ENCODE results near the gene NRXN2.

The NRXN2 gene

GRCh38 chr11:64583296-64584262, 139.4 kb downstream of the NRXN2 start:
- peaks cover 8% of the 10 kb centered on the region; the same call in 1 of the 2 replicates for H3K9me3 ChIP-seq
- no peaks in the 10 kb centered on the region for H3K27me3 ChIP-seq
- no peaks in the 10 kb centered on the region for H4K20me1 ChIP-seq
- no peaks in the 10 kb centered on the region for H3K36me3 ChIP-seq
- H3K4me1 ChIP-seq, result peaks cover 9% of the 10 kb centered on the region
- no peak overlapping the region for H3K9ac ChIP-seq
- no peak for TF ChIP-seq Cebpa-rat (IDR thresholded peaks at IDR 0.05)
- H3K27ac ChIP-seq, result no peak overlapping the region
- H3K4me2 ChIP-seq, result no peak overlapping the region
- no peak overlapping the region for H3K4me3 ChIP-seq

DNA sequence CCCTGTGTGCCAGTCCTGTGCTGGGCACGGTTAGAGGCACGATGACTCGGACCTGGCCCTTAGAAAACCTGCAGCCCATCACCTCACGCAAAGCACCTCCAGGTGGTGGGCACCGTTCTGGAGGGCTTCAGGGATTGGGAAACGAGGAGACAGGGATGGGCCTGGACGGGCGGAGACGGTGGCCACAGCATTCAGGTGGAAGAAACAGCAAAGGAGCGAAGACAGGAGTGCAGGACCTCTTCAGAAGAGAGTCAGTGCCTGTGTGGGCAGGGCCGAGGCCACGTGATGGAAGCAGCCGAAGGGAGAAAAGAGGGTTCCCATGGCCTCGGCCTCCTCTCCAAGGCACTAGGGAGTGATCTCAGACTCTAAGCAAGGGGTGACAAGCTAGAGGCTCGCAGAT, 140.1 kb downstream of the NRXN2 start:
- Histone ChIP-seq H3K4me2 (no peak overlapping the region), H4K20me1 (no peaks in the 10 kb centered on the region), H3K4me1 (peaks cover 16% of the 10 kb centered on the region), H3K27me3 (no peaks in the 10 kb centered on the region), H3K9ac (no peak overlapping the region), H3K9me3 (peaks cover 1% of the 10 kb centered on the region; the same call in 1 of the 2 replicates), H3K4me3 (no peak overlapping the region), H3K36me3 (no peaks in the 10 kb centered on the region), H3K27ac (no peak overlapping the region)
- no peak for TF ChIP-seq Cebpa-rat (IDR thresholded peaks at IDR 0.05)

DNA sequence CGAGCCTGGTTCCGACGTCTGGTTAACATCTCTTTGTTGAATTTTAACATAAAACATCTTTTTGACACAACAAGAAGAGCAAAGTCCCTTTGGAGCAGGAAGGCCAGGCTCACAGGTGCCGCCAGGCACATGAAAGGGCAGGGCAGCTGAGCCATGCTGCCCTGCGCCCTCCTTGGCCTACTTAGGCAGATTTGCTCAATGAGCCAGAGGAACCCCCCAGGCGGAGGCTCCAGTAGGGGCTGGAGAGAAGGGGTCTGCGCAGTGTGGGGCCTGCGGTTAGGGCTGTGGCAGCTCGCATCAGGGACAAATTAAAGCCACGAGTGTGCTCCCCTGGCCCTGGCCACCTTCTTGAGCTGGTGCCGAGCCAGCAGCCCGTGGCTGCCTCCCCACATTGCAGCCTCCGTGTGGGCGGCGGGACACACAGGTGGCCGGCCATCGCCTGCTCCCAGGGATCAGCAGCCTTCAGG, 141.9 kb downstream of the NRXN2 start:
- Histone ChIP-seq H3K9me3 (no peaks in the 10 kb centered on the region), H3K9ac (no peak overlapping the region), H3K4me1 (peaks cover 20% of the 10 kb centered on the region), H3K27me3 (no peaks in the 10 kb centered on the region), H3K27ac (no peak overlapping the region), H3K4me2 (no peak overlapping the region), H3K4me3 (no peak overlapping the region), H4K20me1 (no peaks in the 10 kb centered on the region), H3K36me3 (no peaks in the 10 kb centered on the region)
- TF ChIP-seq Cebpa-rat (IDR thresholded peaks at IDR 0.05), result no peak

GRCh38 chr11:64580412-64580811, 142.6 kb downstream of the NRXN2 start:
- no peak overlapping the region for H3K27ac ChIP-seq
- TF ChIP-seq Cebpa-rat (IDR thresholded peaks at IDR 0.05), result no peak
- no peaks in the 10 kb centered on the region for H3K36me3 ChIP-seq
- no peak overlapping the region for H3K9ac ChIP-seq
- no peak overlapping the region for H3K4me3 ChIP-seq
- H4K20me1 ChIP-seq, result no peaks in the 10 kb centered on the region
- no peaks in the 10 kb centered on the region for H3K27me3 ChIP-seq
- H3K4me1 ChIP-seq, result peaks cover 20% of the 10 kb centered on the region
- no peak overlapping the region for H3K4me2 ChIP-seq
- no peaks in the 10 kb centered on the region for H3K9me3 ChIP-seq

DNA sequence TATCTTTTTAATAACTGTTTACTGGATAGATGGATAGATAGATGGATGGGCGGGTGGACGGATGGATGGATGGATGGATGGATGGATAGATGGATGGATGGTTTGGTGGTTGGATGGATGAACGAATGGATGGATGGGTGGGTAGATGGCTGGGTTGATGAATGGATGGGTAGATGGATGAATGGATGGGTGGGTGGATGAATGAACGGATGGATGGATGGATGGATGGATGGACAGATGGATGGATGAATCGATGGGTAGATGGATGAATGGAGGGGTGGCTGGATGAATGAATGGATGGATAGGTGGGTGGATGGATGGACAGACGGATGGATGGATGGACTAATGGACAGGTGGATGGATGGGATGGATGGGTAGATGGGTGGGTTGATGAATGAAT, 145.8 kb downstream of the NRXN2 start:
- Histone ChIP-seq H4K20me1 (no peaks in the 10 kb centered on the region), H3K9me3 (no peaks in the 10 kb centered on the region), H3K4me1 (peaks cover 20% of the 10 kb centered on the region), H3K36me3 (no peaks in the 10 kb centered on the region), H3K27ac (no peak overlapping the region), H3K27me3 (no peaks in the 10 kb centered on the region), H3K9ac (no peak overlapping the region), H3K4me2 (no peak overlapping the region), H3K4me3 (no peak overlapping the region)
- TF ChIP-seq Cebpa-rat (IDR thresholded peaks at IDR 0.05), result no peak

- no peaks in the 10 kb centered on the region for H3K36me3 ChIP-seq
- no peak for TF ChIP-seq Cebpa-rat (IDR thresholded peaks at IDR 0.05)
- H3K4me1 ChIP-seq, result peaks cover 5% of the 10 kb centered on the region
- no peaks in the 10 kb centered on the region for H3K9me3 ChIP-seq
- no peaks in the 10 kb centered on the region for H3K27me3 ChIP-seq
- no peak overlapping the region for H3K27ac ChIP-seq
- H4K20me1 ChIP-seq, result no peaks in the 10 kb centered on the region
- H3K4me3 ChIP-seq, result no peak overlapping the region
- no peak overlapping the region for H3K9ac ChIP-seq
- no peak overlapping the region for H3K4me2 ChIP-seq
These were observed 150.9 kb downstream of the NRXN2 start for GRCh38 chr11:64572143-64572542.

GRCh38 chr11:64571410-64572091, 151.4 kb downstream of the NRXN2 start:
- TF ChIP-seq Cebpa-rat (IDR thresholded peaks at IDR 0.05), result no peak
- Histone ChIP-seq H3K36me3 (no peaks in the 10 kb centered on the region), H3K9ac (no peak overlapping the region), H3K4me3 (no peak overlapping the region), H3K27ac (no peak overlapping the region), H3K4me2 (no peak overlapping the region), H3K9me3 (no peaks in the 10 kb centered on the region), H3K27me3 (no peaks in the 10 kb centered on the region), H4K20me1 (no peaks in the 10 kb centered on the region), H3K4me1 (peaks cover 11% of the 10 kb centered on the region)

GRCh38 chr11:64571050-64571409, 152.0 kb downstream of the NRXN2 start:
- no peaks in the 10 kb centered on the region for H3K27me3 ChIP-seq
- H3K4me1 ChIP-seq, result peaks cover 16% of the 10 kb centered on the region
- no peaks in the 10 kb centered on the region for H3K9me3 ChIP-seq
- no peak overlapping the region for H3K4me2 ChIP-seq
- H4K20me1 ChIP-seq, result no peaks in the 10 kb centered on the region
- no peak overlapping the region for H3K9ac ChIP-seq
- no peak overlapping the region for H3K27ac ChIP-seq
- TF ChIP-seq Cebpa-rat (IDR thresholded peaks at IDR 0.05), result no peak
- no peaks in the 10 kb centered on the region for H3K36me3 ChIP-seq
- H3K4me3 ChIP-seq, result no peak overlapping the region

GRCh38 chr11:64570341-64570740, 152.7 kb downstream of the NRXN2 start:
- Histone ChIP-seq H3K4me3 (no peak overlapping the region), H3K27ac (no peak overlapping the region), H3K9ac (no peak overlapping the region), H3K4me1 (peaks cover 23% of the 10 kb centered on the region), H3K4me2 (no peak overlapping the region), H3K9me3 (no peaks in the 10 kb centered on the region), H3K27me3 (no peaks in the 10 kb centered on the region), H4K20me1 (no peaks in the 10 kb centered on the region), H3K36me3 (no peaks in the 10 kb centered on the region)
- TF ChIP-seq Cebpa-rat (IDR thresholded peaks at IDR 0.05), result no peak
